ENCODE measurements around the gene SULT4A1. TPM values are rescaled to one million over a fixed set of nuclear protein-coding genes. Genes with fewer than 3 reads are reported as not detected.

The SULT4A1 gene
- total RNA-seq, 6 donors from 2014 or later: not detected

- Histone ChIP-seq H3K36me3 (no peaks in the 10 kb centered on the region), H3K4me1 (peaks cover 0 to 14% (median 0%) of the 10 kb centered on the region in 4 donors), H3K27ac (no peak overlapping the region), H3K4me3 (no peak overlapping the region), H3K27me3 (peaks cover 0 to 18% (median 7%) of the 10 kb centered on the region in 4 donors), H3K9me3 (peaks cover 0 to 6% (median 0%) of the 10 kb centered on the region in 4 donors)
- WGBS, 2 donors: 74 to 90% methylated on average over 7 of the region's 7 CpGs
- no peak for ATAC-seq (ENCODE audit: low FRiP score in 2 of 2)
- DNase-seq: no peak
- no peak for TF ChIP-seq EP300 (IDR thresholded peaks at IDR 0.05)
- no peak for TF ChIP-seq POLR2AphosphoS5 (IDR thresholded peaks at IDR 0.05)
- no peak for TF ChIP-seq CTCF (IDR thresholded peaks at IDR 0.05)
- no peak for TF ChIP-seq POLR2A (IDR thresholded peaks at IDR 0.05)
Measured at GRCh38 chr22:43859176-43859575, 3.1 kb downstream of the SULT4A1 start.

GRCh38 chr22:43858156-43858895, 4.0 kb downstream of the SULT4A1 start:
- H3K27me3 ChIP-seq: peaks cover 0 to 18% (median 7%) of the 10 kb centered on the region in 4 donors
- 61 to 66% methylated on average over 11 of the region's 11 CpGs for WGBS, 2 donors
- DNase-seq (no peak), ATAC-seq (ENCODE audit: low FRiP score in 2 of 2) (no peak)
- H3K4me1 ChIP-seq: peaks cover 0 to 14% (median 0%) of the 10 kb centered on the region in 4 donors
- no peak for TF ChIP-seq CTCF (IDR thresholded peaks at IDR 0.05)
- TF ChIP-seq POLR2A (IDR thresholded peaks at IDR 0.05): no peak
- no peak for TF ChIP-seq POLR2AphosphoS5 (IDR thresholded peaks at IDR 0.05)
- TF ChIP-seq EP300 (IDR thresholded peaks at IDR 0.05): no peak
- H3K27ac ChIP-seq: no peak overlapping the region
- H3K9me3 ChIP-seq: peaks cover 0 to 6% (median 0%) of the 10 kb centered on the region in 4 donors
- H3K4me3 ChIP-seq: no peak overlapping the region
- H3K36me3 ChIP-seq: no peaks in the 10 kb centered on the region

- no peak for ATAC-seq (ENCODE audit: low FRiP score in 2 of 2)
- Histone ChIP-seq H3K9me3 (peaks cover 0 to 6% (median 0%) of the 10 kb centered on the region in 4 donors), H3K4me3 (no peak overlapping the region), H3K4me1 (peaks cover 0 to 10% (median 0%) of the 10 kb centered on the region in 4 donors), H3K27me3 (peaks cover 0 to 10% (median 4%) of the 10 kb centered on the region in 4 donors), H3K36me3 (no peaks in the 10 kb centered on the region), H3K27ac (no peak overlapping the region)
- TF ChIP-seq POLR2AphosphoS5 (IDR thresholded peaks at IDR 0.05) (no peak), CTCF (IDR thresholded peaks at IDR 0.05) (no peak), POLR2A (IDR thresholded peaks at IDR 0.05) (no peak), EP300 (IDR thresholded peaks at IDR 0.05) (no peak)
- DNase-seq: no peak
Measured at GRCh38 chr22:43857367-43857766, 4.9 kb downstream of the SULT4A1 start.

GRCh38 chr22:43855431-43855830, 6.9 kb downstream of the SULT4A1 start:
- Histone ChIP-seq H3K4me3 (no peak overlapping the region), H3K36me3 (no peaks in the 10 kb centered on the region), H3K4me1 (no peaks in the 10 kb centered on the region), H3K9me3 (peaks cover 0 to 6% (median 0%) of the 10 kb centered on the region in 4 donors), H3K27ac (no peak overlapping the region), H3K27me3 (no peaks in the 10 kb centered on the region)
- TF ChIP-seq CTCF (IDR thresholded peaks at IDR 0.05): no peak
- TF ChIP-seq POLR2A (IDR thresholded peaks at IDR 0.05): no peak
- TF ChIP-seq EP300 (IDR thresholded peaks at IDR 0.05): no peak
- no peak for TF ChIP-seq POLR2AphosphoS5 (IDR thresholded peaks at IDR 0.05)
- ATAC-seq (ENCODE audit: low FRiP score in 2 of 2) (no peak), DNase-seq (no peak)
- WGBS, 2 donors: 73 to 89% methylated on average over 3 to 4 of the region's 4 CpGs
